GM23338 (cell line): ENCODE data around the gene MPO. TPM values are rescaled to one million over a fixed set of nuclear protein-coding genes. Genes with fewer than 3 reads are reported as not detected.

ENCODE experiments used
- EZH2 ChIP-seq: fragments of 200-600 bp; sonication (generic); IDR thresholded peaks from one replicate; pipeline ENCODE4 v1.8.0; 2017; ENCODE audit warnings: antibody characterized with exemption, mild to moderate bottlenecking, low read depth; ENCODE audit not compliant: unreplicated experiment
- EZH2phosphoT487 ChIP-seq: fragments of 200-600 bp; sonication (generic); IDR thresholded peaks from one replicate; pipeline ENCODE4 v1.8.1; 2018; ENCODE audit warnings: antibody characterized with exemption; ENCODE audit not compliant: unreplicated experiment
- JUNB ChIP-seq: IDR thresholded peaks from one replicate; pipeline ENCODE4 v1.6.1; 2016; ENCODE audit warnings: antibody characterized with exemption; ENCODE audit not compliant: unreplicated experiment
- NANOG ChIP-seq: IDR thresholded peaks from 2 replicates; pipeline ENCODE4 v1.6.1; 2016; ENCODE audit warnings: antibody characterized with exemption, borderline replicate concordance
- ZNF114 ChIP-seq: fragments of 250-450 bp; sonication (Bioruptor Pico); IDR thresholded peaks from 2 replicates; pipeline ENCODE4 v1.5.0; 2020; ENCODE audit warnings: mild to moderate bottlenecking, moderate library complexity
- ZNF331 ChIP-seq: fragments of 250-450 bp; sonication (Bioruptor Pico); IDR thresholded peaks from 2 replicates; pipeline ENCODE4 v1.5.0; 2020; ENCODE audit warnings: low read depth, mild to moderate bottlenecking, moderate library complexity
- ZNF462 ChIP-seq: fragments of 250-450 bp; sonication (Bioruptor Pico); IDR thresholded peaks from 2 replicates; pipeline ENCODE4 v1.5.0; 2020; ENCODE audit warnings: mild to moderate bottlenecking, moderate library complexity
- polyA plus RNA-seq: library from polyadenylated mRNA; unstranded; fragments of >200 nt; fragmentation: Nextera tagmentation; extraction: Ambion mirVana; gene quantifications from 2 replicates; pipeline ENCODE4 v1.2.1, GENCODE V29; 2016
- total RNA-seq: library from RNA; depleted of rRNA; stranded (reverse); fragments of >200 nt; shearing (Covaris generic); gene quantifications from 2 replicates; pipeline ENCODE4 v1.2.3, GENCODE V29; 2014
- TF ChIP-seq, protein P1 (sequence below): IDR thresholded peaks from one replicate; pipeline ENCODE4 v1.6.1; 2018; ENCODE audit warnings: antibody characterized with exemption; ENCODE audit not compliant: unreplicated experiment

MPO gene
- total and polyA plus RNA-seq, 2 experiments from 2014 or later, result 0.08 TPM; not detected in 1

- no peak for TF ChIP-seq ZNF462 (CRISPR knock-in tag)
- no peak for TF ChIP-seq EZH2phosphoT487
- no peak for TF ChIP-seq JUNB
- TF ChIP-seq, protein P1, sequence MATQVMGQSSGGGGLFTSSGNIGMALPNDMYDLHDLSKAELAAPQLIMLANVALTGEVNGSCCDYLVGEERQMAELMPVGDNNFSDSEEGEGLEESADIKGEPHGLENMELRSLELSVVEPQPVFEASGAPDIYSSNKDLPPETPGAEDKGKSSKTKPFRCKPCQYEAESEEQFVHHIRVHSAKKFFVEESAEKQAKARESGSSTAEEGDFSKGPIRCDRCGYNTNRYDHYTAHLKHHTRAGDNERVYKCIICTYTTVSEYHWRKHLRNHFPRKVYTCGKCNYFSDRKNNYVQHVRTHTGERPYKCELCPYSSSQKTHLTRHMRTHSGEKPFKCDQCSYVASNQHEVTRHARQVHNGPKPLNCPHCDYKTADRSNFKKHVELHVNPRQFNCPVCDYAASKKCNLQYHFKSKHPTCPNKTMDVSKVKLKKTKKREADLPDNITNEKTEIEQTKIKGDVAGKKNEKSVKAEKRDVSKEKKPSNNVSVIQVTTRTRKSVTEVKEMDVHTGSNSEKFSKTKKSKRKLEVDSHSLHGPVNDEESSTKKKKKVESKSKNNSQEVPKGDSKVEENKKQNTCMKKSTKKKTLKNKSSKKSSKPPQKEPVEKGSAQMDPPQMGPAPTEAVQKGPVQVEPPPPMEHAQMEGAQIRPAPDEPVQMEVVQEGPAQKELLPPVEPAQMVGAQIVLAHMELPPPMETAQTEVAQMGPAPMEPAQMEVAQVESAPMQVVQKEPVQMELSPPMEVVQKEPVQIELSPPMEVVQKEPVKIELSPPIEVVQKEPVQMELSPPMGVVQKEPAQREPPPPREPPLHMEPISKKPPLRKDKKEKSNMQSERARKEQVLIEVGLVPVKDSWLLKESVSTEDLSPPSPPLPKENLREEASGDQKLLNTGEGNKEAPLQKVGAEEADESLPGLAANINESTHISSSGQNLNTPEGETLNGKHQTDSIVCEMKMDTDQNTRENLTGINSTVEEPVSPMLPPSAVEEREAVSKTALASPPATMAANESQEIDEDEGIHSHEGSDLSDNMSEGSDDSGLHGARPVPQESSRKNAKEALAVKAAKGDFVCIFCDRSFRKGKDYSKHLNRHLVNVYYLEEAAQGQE, result no peak
- TF ChIP-seq NANOG, result no peak
- no peak for TF ChIP-seq EZH2
- TF ChIP-seq ZNF114 (CRISPR knock-in tag), result no peak
- no peak for TF ChIP-seq ZNF331 (CRISPR knock-in tag)
Observed at GRCh38 chr17:58252141-58252540, 28.6 kb downstream of the MPO start (continued).
